D721Med (cell line): ENCODE data around the gene MUC2.

Source experiments
- DNase-seq: peaks from one replicate; pipeline ENCODE4 v3.0.0; 2011; ENCODE audit warnings: low spot score; ENCODE audit not compliant: insufficient read length
- FAIRE-seq: peaks from 2 replicates; lab custom pipeline; 2011; peaks lifted over from hg19 to GRCh38; lab: Jason Lieb, UNC
- TF ChIP-seq, protein P1 (sequence below): IDR thresholded peaks from 2 replicates; pipeline ENCODE4 v1.5.1; 2012; ENCODE audit warnings: mild to moderate bottlenecking, control low read depth; ENCODE audit not compliant: insufficient read depth; ENCODE audit errors: missing control alignments

The MUC2 gene

DNA sequence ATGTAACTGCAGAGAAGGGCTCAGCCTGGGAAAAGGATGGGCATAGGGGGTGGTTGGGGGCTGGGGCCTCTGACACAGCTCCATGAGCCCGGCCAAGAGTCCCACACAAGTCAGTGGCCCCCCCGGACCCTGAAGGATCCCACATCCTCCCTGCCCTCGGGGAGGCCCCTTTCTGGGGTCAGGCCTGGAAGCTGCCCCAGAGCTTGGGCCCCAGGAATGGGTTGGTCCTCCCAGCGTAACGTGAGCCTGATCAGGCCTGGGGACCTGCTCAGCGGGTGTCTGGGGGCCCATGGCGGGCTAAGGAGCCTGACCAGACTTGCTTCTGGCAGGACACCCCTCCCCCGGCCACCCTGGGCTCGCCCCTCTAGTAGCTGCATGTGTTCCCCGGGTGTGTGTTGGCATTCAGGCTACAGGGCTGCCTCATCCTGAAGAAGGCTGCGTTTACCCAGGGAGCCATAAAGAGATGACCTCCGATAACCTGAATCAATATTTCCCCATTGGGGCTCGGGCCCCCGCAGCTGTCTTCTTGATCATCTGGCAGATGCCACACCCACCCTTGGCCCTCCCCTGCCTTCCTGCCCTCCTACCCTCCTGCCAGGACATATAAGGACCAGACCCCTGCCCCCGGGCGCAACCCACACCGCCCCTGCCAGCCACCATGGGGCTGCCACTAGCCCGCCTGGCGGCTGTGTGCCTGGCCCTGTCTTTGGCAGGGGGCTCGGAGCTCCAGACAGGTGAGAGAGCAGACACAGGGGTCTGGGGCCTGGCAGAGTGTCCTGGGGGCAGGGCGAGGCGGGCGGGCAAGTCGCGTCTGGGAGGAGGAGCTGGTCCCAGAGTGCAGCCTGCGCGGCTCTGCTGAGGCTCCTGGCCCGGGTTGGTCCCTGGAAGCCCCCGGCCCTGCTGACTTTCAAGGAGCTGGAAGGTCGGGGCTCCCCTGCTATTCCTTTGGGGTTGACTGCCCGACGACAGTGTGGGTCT, at the start of gene MUC2:
MUC2 (plus strand) TSS at position 631 of the 978 bp plus-strand sequence.
- TF ChIP-seq, protein P1, sequence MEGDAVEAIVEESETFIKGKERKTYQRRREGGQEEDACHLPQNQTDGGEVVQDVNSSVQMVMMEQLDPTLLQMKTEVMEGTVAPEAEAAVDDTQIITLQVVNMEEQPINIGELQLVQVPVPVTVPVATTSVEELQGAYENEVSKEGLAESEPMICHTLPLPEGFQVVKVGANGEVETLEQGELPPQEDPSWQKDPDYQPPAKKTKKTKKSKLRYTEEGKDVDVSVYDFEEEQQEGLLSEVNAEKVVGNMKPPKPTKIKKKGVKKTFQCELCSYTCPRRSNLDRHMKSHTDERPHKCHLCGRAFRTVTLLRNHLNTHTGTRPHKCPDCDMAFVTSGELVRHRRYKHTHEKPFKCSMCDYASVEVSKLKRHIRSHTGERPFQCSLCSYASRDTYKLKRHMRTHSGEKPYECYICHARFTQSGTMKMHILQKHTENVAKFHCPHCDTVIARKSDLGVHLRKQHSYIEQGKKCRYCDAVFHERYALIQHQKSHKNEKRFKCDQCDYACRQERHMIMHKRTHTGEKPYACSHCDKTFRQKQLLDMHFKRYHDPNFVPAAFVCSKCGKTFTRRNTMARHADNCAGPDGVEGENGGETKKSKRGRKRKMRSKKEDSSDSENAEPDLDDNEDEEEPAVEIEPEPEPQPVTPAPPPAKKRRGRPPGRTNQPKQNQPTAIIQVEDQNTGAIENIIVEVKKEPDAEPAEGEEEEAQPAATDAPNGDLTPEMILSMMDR: no peak
- DNase-seq: no peak
- FAIRE-seq: no peak

DNA sequence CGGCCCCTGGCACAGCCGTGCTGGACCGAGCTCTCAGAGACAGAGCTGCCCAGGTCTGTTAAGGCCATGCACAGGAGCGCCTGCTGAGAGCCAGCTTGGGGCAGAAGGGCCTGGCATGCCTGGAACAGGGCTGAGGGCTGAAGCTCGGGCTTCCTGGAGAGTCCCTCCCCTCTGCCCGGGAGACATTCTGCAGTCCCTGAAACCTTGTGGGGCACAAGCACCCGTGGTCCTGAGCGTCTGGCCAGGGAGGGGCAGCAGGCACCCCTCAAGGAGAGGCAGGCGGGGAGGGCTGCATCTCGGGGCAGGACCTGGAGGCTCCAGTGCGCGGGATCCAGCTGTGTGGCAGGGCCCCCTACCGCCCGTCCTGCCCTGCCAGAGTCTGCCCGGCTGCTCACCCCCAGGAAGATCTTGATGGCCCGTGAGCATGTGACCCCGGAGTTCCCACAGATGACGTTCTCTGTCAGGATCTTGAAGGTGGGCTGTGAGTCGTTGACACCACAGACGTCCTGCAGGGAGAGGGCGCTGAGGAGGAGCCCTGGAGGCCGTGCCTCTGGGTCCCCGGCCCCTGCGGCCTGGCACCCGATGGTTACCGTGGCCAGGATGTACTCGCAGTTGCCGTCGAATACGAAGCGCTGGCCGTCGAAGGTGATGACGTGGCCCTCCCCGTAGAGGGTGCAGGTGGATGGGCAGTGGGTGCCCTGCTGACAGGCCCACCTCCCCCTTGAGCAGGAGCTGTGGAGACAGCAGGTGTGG, 49.1 kb upstream of the MUC2 start:
- DNase-seq (no peak), FAIRE-seq (no peak)
- TF ChIP-seq, protein P1: no peak

DNA sequence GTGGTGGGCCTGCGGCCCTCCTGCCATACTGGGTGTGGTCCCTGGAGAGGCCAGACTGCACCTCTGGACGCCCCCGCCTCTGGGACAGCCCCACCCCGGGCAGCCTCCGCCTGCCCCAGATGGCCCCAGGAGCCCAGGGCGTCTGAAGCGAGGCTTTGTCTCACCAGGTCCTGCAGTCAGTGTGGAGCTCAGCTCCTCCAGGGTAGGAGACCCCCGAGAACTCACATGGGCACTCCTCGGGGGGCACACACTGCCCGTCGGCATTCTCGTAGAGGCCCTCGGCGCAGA, 48.6 kb upstream of the MUC2 start:
- TF ChIP-seq, protein P1: no peak
- no peak for DNase-seq
- FAIRE-seq: no peak

DNA sequence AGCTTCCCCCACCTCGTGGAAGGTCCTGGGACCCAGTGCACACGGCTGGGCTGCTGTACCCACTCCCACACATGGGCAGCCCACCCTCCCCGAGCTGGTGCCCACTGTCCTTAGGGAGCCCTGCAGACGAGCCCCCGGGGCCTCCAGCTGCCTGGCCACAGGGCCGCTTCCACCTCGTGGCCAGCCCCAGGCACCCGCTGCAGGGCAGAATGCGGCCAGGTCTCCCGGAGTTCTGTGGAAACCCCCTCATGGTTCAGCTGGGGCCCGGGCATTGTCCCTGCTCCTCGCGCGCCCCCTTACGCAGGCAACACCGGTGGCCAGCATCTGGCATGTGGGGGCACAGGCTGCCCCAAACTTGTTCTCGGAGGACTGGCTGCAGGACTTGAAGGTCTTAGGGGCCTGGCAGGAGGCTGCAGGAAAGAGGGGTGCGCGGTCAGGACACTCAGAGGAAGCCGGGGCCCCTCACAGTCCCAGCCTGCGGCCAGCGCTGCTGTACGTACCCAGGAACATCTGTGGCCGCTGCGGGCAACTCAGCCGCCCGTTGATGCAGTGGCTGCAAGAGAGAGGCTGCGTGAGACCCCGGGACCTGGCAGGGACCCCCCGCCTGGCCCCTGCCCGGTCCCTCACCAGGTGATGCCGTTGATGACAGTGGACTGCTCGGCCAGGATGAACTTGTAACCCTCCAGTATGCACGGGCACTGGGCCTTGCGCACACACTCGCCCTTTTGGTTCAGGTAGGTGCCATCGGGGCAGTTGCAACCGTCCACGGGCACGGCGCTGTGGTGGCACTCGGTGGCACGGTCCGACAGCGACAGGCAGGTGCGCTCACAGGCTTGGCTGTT, 47.8 kb upstream of the MUC2 start:
- no peak for FAIRE-seq
- TF ChIP-seq, protein P1: no peak

DNA sequence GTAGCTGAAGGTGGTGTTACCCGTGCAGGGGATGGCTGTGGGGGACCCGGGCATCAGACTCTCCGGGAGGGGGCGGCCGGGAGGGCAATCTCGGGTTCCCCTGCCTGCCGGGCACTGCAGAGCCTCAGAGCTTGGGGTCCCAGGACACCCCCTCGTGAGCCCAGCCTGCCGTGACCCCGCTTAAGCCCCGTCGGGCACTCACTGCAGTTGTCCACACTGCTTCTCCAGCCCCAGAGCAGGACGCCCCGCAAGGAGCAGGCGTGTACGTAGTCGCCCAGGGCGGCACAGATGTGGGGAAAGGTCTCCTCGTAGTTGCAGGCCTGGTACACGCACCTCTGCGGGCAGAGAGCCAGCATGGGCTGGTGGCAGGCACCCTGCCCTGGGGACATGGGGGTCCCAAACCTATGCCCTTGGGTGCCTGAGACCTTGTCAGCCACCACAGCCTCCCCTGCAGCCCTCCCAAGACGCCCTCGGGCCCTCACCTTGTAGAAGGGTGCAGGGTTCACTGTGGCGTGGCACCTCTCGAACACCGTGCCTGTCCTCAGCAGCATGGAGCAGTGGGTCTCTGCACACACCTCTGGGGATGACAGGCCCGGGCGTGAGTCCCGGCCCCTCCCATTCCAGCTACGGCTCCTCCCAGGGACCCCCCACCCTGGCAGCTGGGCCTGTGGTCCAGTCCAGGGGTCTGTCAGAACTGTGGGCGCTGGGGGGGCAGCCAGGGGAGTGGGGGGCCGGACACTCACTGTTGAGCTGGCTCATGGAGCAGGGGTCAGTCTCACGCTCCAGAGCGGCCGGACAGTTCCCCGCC, 47.0 kb upstream of the MUC2 start:
- TF ChIP-seq, protein P1: no peak
- DNase-seq (no peak), FAIRE-seq (no peak)

More for the DNA sequence above, 47.8 kb upstream of the MUC2 start:
- no peak for DNase-seq

DNA sequence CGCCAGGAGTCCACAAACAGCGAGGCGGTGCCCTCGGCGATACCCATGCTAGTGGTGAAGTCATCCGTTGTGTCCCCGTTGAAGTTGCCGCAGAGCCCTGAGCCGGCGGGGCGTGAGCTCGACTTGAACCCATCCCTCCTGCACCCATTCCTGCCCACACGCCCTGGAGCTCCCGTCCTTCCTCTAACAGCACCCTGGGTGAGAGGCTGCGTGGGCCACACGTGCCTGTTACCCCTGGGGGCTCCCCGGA, 46.5 kb upstream of the MUC2 start:
- FAIRE-seq (no peak), DNase-seq (no peak)
- TF ChIP-seq, protein P1: no peak
